ENCODE results near the gene OR2L5.

OR2L5 gene

DNA sequence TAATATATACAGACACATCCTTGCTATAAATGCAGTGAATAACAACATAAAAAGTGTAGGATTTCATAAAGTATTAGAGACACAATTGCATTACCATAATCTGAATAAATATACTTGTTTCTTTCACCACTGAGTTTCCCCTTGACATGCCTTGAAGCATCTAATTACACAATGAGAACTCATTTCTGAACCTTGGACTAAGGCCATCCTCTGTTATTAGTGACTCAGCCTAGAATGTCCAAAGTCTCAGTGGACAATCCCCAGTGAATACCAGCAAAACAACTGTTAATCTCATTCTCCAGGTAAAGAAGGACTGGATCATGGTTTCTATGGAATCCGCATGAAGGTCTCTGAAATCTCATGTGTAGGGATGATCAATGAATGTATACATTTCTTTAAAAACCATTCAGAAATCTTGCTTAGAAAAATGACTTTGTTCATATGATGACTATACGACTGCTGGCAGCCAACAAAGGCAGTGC, at the start of gene OR2L5:
OR2L5 (plus strand) TSS at position 432 of the 482 bp plus-strand sequence. CDS start 8,288 bp downstream, outside the sequence.
- no peak within 1 kb of the TSS for H3K27ac Mint-ChIP-seq
- no peak within 1 kb of the TSS for H3K4me3 Mint-ChIP-seq
- ATAC-seq (replicated peaks) = no peak
- no peaks in the 10 kb centered on the region for H3K27me3 Mint-ChIP-seq
- peaks cover 23 to 28% of the 10 kb centered on the region in 2 donors for H3K9me3 Mint-ChIP-seq
- no peaks in the 10 kb centered on the region for H3K4me1 Mint-ChIP-seq
- H3K36me3 Mint-ChIP-seq = peaks cover 7 to 33% of the 10 kb centered on the region in 2 donors
- no peak for DNase-seq

- Mint-ChIP-seq H3K27me3 (no peaks in the 10 kb centered on the region), H3K4me3 (no peak within 1 kb of the TSS), H3K27ac (no peak within 1 kb of the TSS), H3K9me3 (peaks cover 1 to 5% of the 10 kb centered on the region in 2 donors), H3K4me1 (peaks cover 18 to 27% of the 10 kb centered on the region in 2 donors), H3K36me3 (peaks cover 0 to 11% of the 10 kb centered on the region in 2 donors)
- DNase-seq (no peak), ATAC-seq (replicated peaks) (no peak)
Observed at GRCh38 chr1:247964933-247965332, 48.5 kb upstream of the OR2L5 start, which contains the start of gene OR2AK2. Gene OR2AK2 (plus strand): TSS chr1:247965233. CDS start chr1:247965377, 144 bp downstream.

- peak; percentile 4 for DNase-seq
- peak overlapping the region; percentile 27 for H3K27ac Mint-ChIP-seq
- H3K36me3 Mint-ChIP-seq = peaks cover 0 to 11% of the 10 kb centered on the region in 2 donors
- ATAC-seq (replicated peaks) = peak; percentile 62 to 75
- H3K27me3 Mint-ChIP-seq = no peaks in the 10 kb centered on the region
- peaks cover 18 to 27% of the 10 kb centered on the region in 2 donors for H3K4me1 Mint-ChIP-seq
- H3K4me3 Mint-ChIP-seq = peak overlapping the region; percentile 43 to 49
- peaks cover 1 to 5% of the 10 kb centered on the region in 2 donors for H3K9me3 Mint-ChIP-seq
Observed at GRCh38 chr1:247966532-247967204, 46.8 kb upstream of the OR2L5 start.

DNA sequence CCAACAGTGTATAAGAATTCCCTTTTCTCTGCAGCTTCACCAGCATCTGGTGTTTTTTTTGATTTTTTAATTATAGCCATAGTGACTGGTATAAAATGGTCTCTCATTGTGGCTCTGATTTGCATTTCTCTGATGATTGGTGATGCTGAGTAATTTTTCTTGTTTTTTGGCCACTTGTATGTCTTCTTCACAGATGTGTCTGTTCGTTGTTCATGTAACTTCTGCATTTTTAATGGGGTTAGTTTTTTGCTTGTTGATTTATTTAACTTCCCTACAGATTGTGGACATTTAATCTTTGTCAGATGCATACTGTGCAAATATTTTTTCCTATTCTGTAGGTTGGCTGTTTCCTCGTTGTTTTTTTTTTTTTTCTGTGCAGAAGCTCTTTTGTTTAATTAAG, 20.5 kb upstream of the OR2L5 start:
- H3K9me3 Mint-ChIP-seq = peaks cover 0 to 3% of the 10 kb centered on the region in 2 donors
- peaks cover 0 to 8% of the 10 kb centered on the region in 2 donors for H3K36me3 Mint-ChIP-seq
- no peaks in the 10 kb centered on the region for H3K27me3 Mint-ChIP-seq
- ATAC-seq (replicated peaks) (no peak), DNase-seq (no peak)
- H3K27ac Mint-ChIP-seq = no peak overlapping the region
- no peak overlapping the region for H3K4me3 Mint-ChIP-seq
- peaks cover 5 to 7% of the 10 kb centered on the region in 2 donors for H3K4me1 Mint-ChIP-seq

- ATAC-seq (replicated peaks) (no peak), DNase-seq (no peak)
- Mint-ChIP-seq H3K27me3 (no peaks in the 10 kb centered on the region), H3K36me3 (peaks cover 0 to 9% of the 10 kb centered on the region in 2 donors), H3K9me3 (peaks cover 0 to 6% of the 10 kb centered on the region in 2 donors), H3K4me3 (no peak overlapping the region), H3K27ac (no peak overlapping the region), H3K4me1 (peaks cover 0 to 3% of the 10 kb centered on the region in 2 donors)
Observed at GRCh38 chr1:247998811-247999210, 14.6 kb upstream of the OR2L5 start.

- Mint-ChIP-seq H3K27me3 (no peaks in the 10 kb centered on the region), H3K4me1 (peaks cover 0 to under 1% of the 10 kb centered on the region in 2 donors), H3K9me3 (peaks cover 0 to 6% of the 10 kb centered on the region in 2 donors), H3K27ac (no peak overlapping the region), H3K36me3 (peaks cover 0 to 10% of the 10 kb centered on the region in 2 donors), H3K4me3 (no peak overlapping the region)
- DNase-seq = no peak
- no peak for ATAC-seq (replicated peaks)
Observed at GRCh38 chr1:248000169-248000568, 13.3 kb upstream of the OR2L5 start.

- H3K27ac Mint-ChIP-seq = no peak overlapping the region
- H3K36me3 Mint-ChIP-seq = peaks cover 7 to 41% of the 10 kb centered on the region in 2 donors
- H3K9me3 Mint-ChIP-seq = peaks cover 29 to 32% of the 10 kb centered on the region in 2 donors
- ATAC-seq (replicated peaks) = no peak
- no peak overlapping the region for H3K4me3 Mint-ChIP-seq
- DNase-seq = no peak
- no peaks in the 10 kb centered on the region for H3K4me1 Mint-ChIP-seq
- no peaks in the 10 kb centered on the region for H3K27me3 Mint-ChIP-seq
Observed at GRCh38 chr1:248007778-248008177, 5.7 kb upstream of the OR2L5 start.

DNA sequence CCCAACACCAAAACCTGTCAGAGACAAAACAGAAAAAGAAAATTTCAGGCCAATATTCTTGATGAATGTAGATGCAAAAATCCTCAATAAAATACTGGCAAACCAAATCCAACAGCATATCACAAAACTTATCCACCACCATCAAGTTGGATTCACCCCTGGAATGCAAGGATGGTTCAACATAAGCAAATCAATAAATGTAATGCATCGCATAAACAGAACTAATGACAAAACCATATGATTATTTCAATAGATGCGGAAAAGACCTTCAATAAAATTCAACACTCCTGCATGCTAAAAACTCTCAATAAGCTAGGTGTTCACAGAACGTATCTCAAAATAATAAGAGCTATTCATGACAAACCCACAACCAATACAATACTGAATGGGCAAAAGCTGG, 3.8 kb upstream of the OR2L5 start:
- H3K4me3 Mint-ChIP-seq = no peak overlapping the region
- ATAC-seq (replicated peaks) = no peak

GRCh38 chr1:248015803-248016202, 2.3 kb downstream of the OR2L5 start:
- DNase-seq (no peak), ATAC-seq (replicated peaks) (no peak)
- Mint-ChIP-seq H3K27ac (no peak overlapping the region), H3K9me3 (peaks cover 5 to 6% of the 10 kb centered on the region in 2 donors), H3K4me1 (no peaks in the 10 kb centered on the region), H3K36me3 (peaks cover 4 to 11% of the 10 kb centered on the region in 2 donors), H3K27me3 (no peaks in the 10 kb centered on the region), H3K4me3 (no peak overlapping the region)

More for the DNA sequence above, 3.8 kb upstream of the OR2L5 start:
- no peak overlapping the region for H3K27ac Mint-ChIP-seq
- H3K36me3 Mint-ChIP-seq = peaks cover 7 to 30% of the 10 kb centered on the region in 2 donors
- peaks cover 25 to 29% of the 10 kb centered on the region in 2 donors for H3K9me3 Mint-ChIP-seq
- no peak for DNase-seq
- H3K27me3 Mint-ChIP-seq = no peaks in the 10 kb centered on the region
- H3K4me1 Mint-ChIP-seq = no peaks in the 10 kb centered on the region

GRCh38 chr1:248029770-248030169, 16.3 kb downstream of the OR2L5 start, which contains the start of gene OR2L2:
Gene OR2L2 (plus strand): TSS chr1:248030070. CDS start chr1:248038268, 8,198 bp downstream.
- peaks cover 6 to 16% of the 10 kb centered on the region in 2 donors for H3K36me3 Mint-ChIP-seq
- ATAC-seq (replicated peaks) (no peak), DNase-seq (no peak)
- no peak within 1 kb of the TSS for H3K27ac Mint-ChIP-seq
- H3K9me3 Mint-ChIP-seq = peaks cover 12 to 14% of the 10 kb centered on the region in 2 donors
- H3K4me1 Mint-ChIP-seq = no peaks in the 10 kb centered on the region
- no peak within 1 kb of the TSS for H3K4me3 Mint-ChIP-seq
- no peaks in the 10 kb centered on the region for H3K27me3 Mint-ChIP-seq

- peaks cover 7% of the 10 kb centered on the region in 2 donors for H3K9me3 Mint-ChIP-seq
- DNase-seq = no peak
- H3K27me3 Mint-ChIP-seq = peaks cover 0 to 9% of the 10 kb centered on the region in 2 donors
- H3K4me1 Mint-ChIP-seq = peaks cover 0 to 2% of the 10 kb centered on the region in 2 donors
- peaks cover 1 to 3% of the 10 kb centered on the region in 2 donors for H3K36me3 Mint-ChIP-seq
- no peak for ATAC-seq (replicated peaks)
- no peak overlapping the region for H3K4me3 Mint-ChIP-seq
- no peak overlapping the region for H3K27ac Mint-ChIP-seq
Observed at GRCh38 chr1:248045209-248045608, 31.7 kb downstream of the OR2L5 start.

- peaks cover 0 to 3% of the 10 kb centered on the region in 2 donors for H3K36me3 Mint-ChIP-seq
- H3K9me3 Mint-ChIP-seq = peaks cover 6 to 7% of the 10 kb centered on the region in 2 donors
- DNase-seq = no peak
- no peak within 1 kb of the TSS for H3K4me3 Mint-ChIP-seq
- H3K27me3 Mint-ChIP-seq = peaks cover 0 to 9% of the 10 kb centered on the region in 2 donors
- H3K27ac Mint-ChIP-seq = no peak within 1 kb of the TSS
- H3K4me1 Mint-ChIP-seq = peaks cover 0 to 2% of the 10 kb centered on the region in 2 donors
- ATAC-seq (replicated peaks) = no peak
Observed at GRCh38 chr1:248046536-248046935, 33.1 kb downstream of the OR2L5 start, which contains the start of gene OR2L3. Gene OR2L3 (plus strand): TSS chr1:248046836. CDS start chr1:248060682, 13,846 bp downstream.

- Mint-ChIP-seq H3K4me3 (no peak overlapping the region), H3K9me3 (peaks cover 6 to 7% of the 10 kb centered on the region in 2 donors), H3K36me3 (peaks cover 0 to 3% of the 10 kb centered on the region in 2 donors), H3K27ac (no peak overlapping the region), H3K4me1 (peaks cover 0 to 2% of the 10 kb centered on the region in 2 donors), H3K27me3 (peaks cover 0 to 9% of the 10 kb centered on the region in 2 donors)
- ATAC-seq (replicated peaks) (no peak), DNase-seq (no peak)
Observed at GRCh38 chr1:248047008-248047407, 33.5 kb downstream of the OR2L5 start.

DNA sequence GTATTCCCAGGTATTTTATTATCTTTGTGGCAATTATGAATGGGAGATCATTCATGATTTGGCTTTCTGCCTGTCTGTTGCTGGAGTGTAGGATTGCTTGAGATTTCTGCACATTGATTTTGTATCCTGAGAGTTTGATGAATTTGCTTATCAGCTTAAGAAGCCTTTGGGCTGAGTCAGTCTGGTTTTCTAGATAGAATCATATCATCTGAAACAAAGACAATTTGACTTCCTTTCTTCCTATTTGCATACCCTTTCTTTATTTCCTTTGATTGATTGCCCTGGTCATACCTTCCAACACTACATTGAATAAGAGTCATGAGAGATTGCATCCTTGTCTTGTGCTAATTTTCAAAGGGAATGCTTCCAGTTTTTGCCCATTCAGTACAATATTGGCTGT, 41.2 kb downstream of the OR2L5 start:
- no peak overlapping the region for H3K4me3 Mint-ChIP-seq
- H3K27ac Mint-ChIP-seq = no peak overlapping the region
- peaks cover 0 to 16% of the 10 kb centered on the region in 2 donors for H3K27me3 Mint-ChIP-seq
- ATAC-seq (replicated peaks) = no peak
- H3K9me3 Mint-ChIP-seq = peaks cover 9 to 11% of the 10 kb centered on the region in 2 donors
- peaks cover 3 to 4% of the 10 kb centered on the region in 2 donors for H3K36me3 Mint-ChIP-seq
- H3K4me1 Mint-ChIP-seq = no peaks in the 10 kb centered on the region
- no peak for DNase-seq
